Measurements from ENCODE around the gene DISC1.

DISC1 gene

GRCh38 chr1:231799363-231799986 is 172.9 kb downstream of the DISC1 start:
- Histone ChIP-seq H4K91ac (ENCODE audit: low read depth, low read length, poor library complexity) (no peak overlapping the region), H3K27me3 (ENCODE audit: control insufficient read depth in 3 of 3, insufficient read depth in 3 of 3, low read depth in 1 of 3, low read length in 3 of 3) (no peaks in the 10 kb centered on the region), H2AK5ac (ENCODE audit: low read depth, low read length) (no peak overlapping the region), H3K23ac (ENCODE audit: low read depth, low read length, poor library complexity) (no peak overlapping the region), H3K18ac (ENCODE audit: low read length) (no peak overlapping the region), H3K36me3 (replicated peaks in 1 of 2; ENCODE audit: control insufficient read depth in 2 of 2, insufficient read depth in 2 of 2, low read length in 2 of 2) (no peaks in the 10 kb centered on the region), H3K14ac (ENCODE audit: low read length) (no peak overlapping the region), H4K8ac (ENCODE audit: low read depth, low read length) (no peak overlapping the region), H3K4me2 (ENCODE audit: insufficient read depth, low read length, poor library complexity, severe bottlenecking) (no peak overlapping the region), H3K4ac (ENCODE audit: low read length) (no peak overlapping the region), H3K4me3 (ENCODE audit: low read length in 2 of 2) (no peak overlapping the region), H2BK120ac (ENCODE audit: low read depth, low read length) (no peak overlapping the region), H2BK5ac (ENCODE audit: low read length) (no peak overlapping the region), H2AFZ (ENCODE audit: low read length) (no peak overlapping the region), H3K27ac (replicated peaks; ENCODE audit: low read length) (no peak overlapping the region), H3K9me3 (replicated peaks in 1 of 2; ENCODE audit: control insufficient read depth in 2 of 2, insufficient read depth in 1 of 2, low read depth in 1 of 2, low read length in 2 of 2) (no peaks in the 10 kb centered on the region), H3K4me1 (ENCODE audit: control insufficient read depth in 2 of 2, insufficient read depth in 1 of 2, low read depth in 1 of 2, low read length in 2 of 2) (peaks cover 0 to 2% of the 10 kb centered on the region in 2 donors), H3K9ac (ENCODE audit: low read depth, low read length, poor library complexity) (no peak overlapping the region), H2BK12ac (ENCODE audit: low read length) (no peak overlapping the region), H2BK15ac (ENCODE audit: low read length) (no peak overlapping the region), H3K79me1 (ENCODE audit: low read depth, low read length) (no peaks in the 10 kb centered on the region)
- DNase-seq (ENCODE audit: low spot score), result no peak
- WGBS, 2 donors (ENCODE audit: extremely low coverage in 2 of 2, insufficient read length in 2 of 2, insufficient replicate concordance in 1 of 2), result no CpG with 5 or more reads among the region's 6 CpGs

GRCh38 chr1:231800108-231800507 is 173.5 kb downstream of the DISC1 start:
- no peak overlapping the region for H3K4me3 ChIP-seq (ENCODE audit: low read length in 2 of 2)
- H3K23ac ChIP-seq (ENCODE audit: low read depth, low read length, poor library complexity), result no peak overlapping the region
- H3K4me1 ChIP-seq (ENCODE audit: control insufficient read depth in 2 of 2, insufficient read depth in 1 of 2, low read depth in 1 of 2, low read length in 2 of 2), result peaks cover 0 to 2% of the 10 kb centered on the region in 2 donors
- no peak overlapping the region for H2BK120ac ChIP-seq (ENCODE audit: low read depth, low read length)
- no peak overlapping the region for H2BK15ac ChIP-seq (ENCODE audit: low read length)
- H3K9me3 ChIP-seq (replicated peaks in 1 of 2; ENCODE audit: control insufficient read depth in 2 of 2, insufficient read depth in 1 of 2, low read depth in 1 of 2, low read length in 2 of 2), result no peaks in the 10 kb centered on the region
- H4K8ac ChIP-seq (ENCODE audit: low read depth, low read length), result no peak overlapping the region
- no CpG with 5 or more reads among the region's 5 CpGs for WGBS, 2 donors (ENCODE audit: extremely low coverage in 2 of 2, insufficient read length in 2 of 2, insufficient replicate concordance in 1 of 2)
- no peak overlapping the region for H3K27ac ChIP-seq (replicated peaks; ENCODE audit: low read length)
- H3K36me3 ChIP-seq (replicated peaks in 1 of 2; ENCODE audit: control insufficient read depth in 2 of 2, insufficient read depth in 2 of 2, low read length in 2 of 2), result no peaks in the 10 kb centered on the region
- H2BK12ac ChIP-seq (ENCODE audit: low read length), result no peak overlapping the region
- no peak overlapping the region for H3K9ac ChIP-seq (ENCODE audit: low read depth, low read length, poor library complexity)
- H3K18ac ChIP-seq (ENCODE audit: low read length), result no peak overlapping the region
- H3K27me3 ChIP-seq (ENCODE audit: control insufficient read depth in 3 of 3, insufficient read depth in 3 of 3, low read depth in 1 of 3, low read length in 3 of 3), result no peaks in the 10 kb centered on the region
- H3K4me2 ChIP-seq (ENCODE audit: insufficient read depth, low read length, poor library complexity, severe bottlenecking), result no peak overlapping the region
- no peak for DNase-seq (ENCODE audit: low spot score)
- no peak overlapping the region for H3K4ac ChIP-seq (ENCODE audit: low read length)
- no peak overlapping the region for H2AK5ac ChIP-seq (ENCODE audit: low read depth, low read length)
- no peak overlapping the region for H4K91ac ChIP-seq (ENCODE audit: low read depth, low read length, poor library complexity)
- no peak overlapping the region for H2BK5ac ChIP-seq (ENCODE audit: low read length)
- no peaks in the 10 kb centered on the region for H3K79me1 ChIP-seq (ENCODE audit: low read depth, low read length)
- no peak overlapping the region for H3K14ac ChIP-seq (ENCODE audit: low read length)
- H2AFZ ChIP-seq (ENCODE audit: low read length), result no peak overlapping the region

GRCh38 chr1:231801042-231801585 is 174.5 kb downstream of the DISC1 start:
- no peak overlapping the region for H3K27ac ChIP-seq (replicated peaks; ENCODE audit: low read length)
- no peak overlapping the region for H2BK120ac ChIP-seq (ENCODE audit: low read depth, low read length)
- no peak overlapping the region for H2BK5ac ChIP-seq (ENCODE audit: low read length)
- no peaks in the 10 kb centered on the region for H3K79me1 ChIP-seq (ENCODE audit: low read depth, low read length)
- no peak overlapping the region for H3K4me2 ChIP-seq (ENCODE audit: insufficient read depth, low read length, poor library complexity, severe bottlenecking)
- H3K14ac ChIP-seq (ENCODE audit: low read length), result no peak overlapping the region
- H3K18ac ChIP-seq (ENCODE audit: low read length), result no peak overlapping the region
- DNase-seq (ENCODE audit: low spot score), result no peak
- H2BK12ac ChIP-seq (ENCODE audit: low read length), result no peak overlapping the region
- H3K9ac ChIP-seq (ENCODE audit: low read depth, low read length, poor library complexity), result no peak overlapping the region
- H2BK15ac ChIP-seq (ENCODE audit: low read length), result no peak overlapping the region
- no peak overlapping the region for H2AFZ ChIP-seq (ENCODE audit: low read length)
- no CpG with 5 or more reads among the region's 6 CpGs for WGBS, 2 donors (ENCODE audit: extremely low coverage in 2 of 2, insufficient read length in 2 of 2, insufficient replicate concordance in 1 of 2)
- H3K9me3 ChIP-seq (replicated peaks in 1 of 2; ENCODE audit: control insufficient read depth in 2 of 2, insufficient read depth in 1 of 2, low read depth in 1 of 2, low read length in 2 of 2), result no peaks in the 10 kb centered on the region
- no peaks in the 10 kb centered on the region for H3K27me3 ChIP-seq (ENCODE audit: control insufficient read depth in 3 of 3, insufficient read depth in 3 of 3, low read depth in 1 of 3, low read length in 3 of 3)
- H4K91ac ChIP-seq (ENCODE audit: low read depth, low read length, poor library complexity), result no peak overlapping the region
- H3K4me1 ChIP-seq (ENCODE audit: control insufficient read depth in 2 of 2, insufficient read depth in 1 of 2, low read depth in 1 of 2, low read length in 2 of 2), result peaks cover 0 to 2% of the 10 kb centered on the region in 2 donors
- no peak overlapping the region for H3K23ac ChIP-seq (ENCODE audit: low read depth, low read length, poor library complexity)
- H4K8ac ChIP-seq (ENCODE audit: low read depth, low read length), result no peak overlapping the region
- H3K36me3 ChIP-seq (replicated peaks in 1 of 2; ENCODE audit: control insufficient read depth in 2 of 2, insufficient read depth in 2 of 2, low read length in 2 of 2), result no peaks in the 10 kb centered on the region
- H3K4me3 ChIP-seq (ENCODE audit: low read length in 2 of 2), result no peak overlapping the region
- no peak overlapping the region for H3K4ac ChIP-seq (ENCODE audit: low read length)
- no peak overlapping the region for H2AK5ac ChIP-seq (ENCODE audit: low read depth, low read length)

GRCh38 chr1:231803353-231803752 is 176.8 kb downstream of the DISC1 start:
- Histone ChIP-seq H3K79me1 (ENCODE audit: low read depth, low read length) (no peaks in the 10 kb centered on the region), H3K4ac (ENCODE audit: low read length) (no peak overlapping the region), H3K27ac (replicated peaks; ENCODE audit: low read length) (no peak overlapping the region), H2BK120ac (ENCODE audit: low read depth, low read length) (no peak overlapping the region), H3K4me1 (ENCODE audit: control insufficient read depth in 2 of 2, insufficient read depth in 1 of 2, low read depth in 1 of 2, low read length in 2 of 2) (peaks cover 0 to 2% of the 10 kb centered on the region in 2 donors), H2BK15ac (ENCODE audit: low read length) (no peak overlapping the region), H3K27me3 (ENCODE audit: control insufficient read depth in 3 of 3, insufficient read depth in 3 of 3, low read depth in 1 of 3, low read length in 3 of 3) (no peaks in the 10 kb centered on the region), H3K9me3 (replicated peaks in 1 of 2; ENCODE audit: control insufficient read depth in 2 of 2, insufficient read depth in 1 of 2, low read depth in 1 of 2, low read length in 2 of 2) (no peaks in the 10 kb centered on the region), H3K14ac (ENCODE audit: low read length) (no peak overlapping the region), H3K4me3 (ENCODE audit: low read length in 2 of 2) (no peak overlapping the region), H3K18ac (ENCODE audit: low read length) (no peak overlapping the region), H2AK5ac (ENCODE audit: low read depth, low read length) (no peak overlapping the region), H3K23ac (ENCODE audit: low read depth, low read length, poor library complexity) (no peak overlapping the region), H4K91ac (ENCODE audit: low read depth, low read length, poor library complexity) (no peak overlapping the region), H3K36me3 (replicated peaks in 1 of 2; ENCODE audit: control insufficient read depth in 2 of 2, insufficient read depth in 2 of 2, low read length in 2 of 2) (no peaks in the 10 kb centered on the region), H2AFZ (ENCODE audit: low read length) (no peak overlapping the region), H3K9ac (ENCODE audit: low read depth, low read length, poor library complexity) (no peak overlapping the region), H3K4me2 (ENCODE audit: insufficient read depth, low read length, poor library complexity, severe bottlenecking) (no peak overlapping the region), H2BK5ac (ENCODE audit: low read length) (no peak overlapping the region), H4K8ac (ENCODE audit: low read depth, low read length) (no peak overlapping the region), H2BK12ac (ENCODE audit: low read length) (no peak overlapping the region)
- no CpG with 5 or more reads among the region's 8 CpGs for WGBS, 2 donors (ENCODE audit: extremely low coverage in 2 of 2, insufficient read length in 2 of 2, insufficient replicate concordance in 1 of 2)
- DNase-seq (ENCODE audit: low spot score), result no peak

Data from neuronal stem cell (in vitro differentiated cells).